GM18507 (cell line): Measurements from ENCODE around the gene SLC35F5.
A peak's percentile ranks its signal among the peaks of the same experiment; 100 is the strongest.
"Not testable (repeated sequence)": the region's sequence is repeated elsewhere in the genome, so short reads cannot be mapped to it uniquely, and the experiment has no call there.

ENCODE experiments used
- DNase-seq: peaks from one replicate; pipeline ENCODE4 v3.0.0; 2011; ENCODE audit warnings: low read depth; ENCODE audit not compliant: insufficient read length; ENCODE audit errors: extremely low spot score
- FAIRE-seq: peaks from 2 replicates; lab custom pipeline; 2011; peaks lifted over from hg19 to GRCh38; lab: Jason Lieb, UNC

SLC35F5 gene, protein sequence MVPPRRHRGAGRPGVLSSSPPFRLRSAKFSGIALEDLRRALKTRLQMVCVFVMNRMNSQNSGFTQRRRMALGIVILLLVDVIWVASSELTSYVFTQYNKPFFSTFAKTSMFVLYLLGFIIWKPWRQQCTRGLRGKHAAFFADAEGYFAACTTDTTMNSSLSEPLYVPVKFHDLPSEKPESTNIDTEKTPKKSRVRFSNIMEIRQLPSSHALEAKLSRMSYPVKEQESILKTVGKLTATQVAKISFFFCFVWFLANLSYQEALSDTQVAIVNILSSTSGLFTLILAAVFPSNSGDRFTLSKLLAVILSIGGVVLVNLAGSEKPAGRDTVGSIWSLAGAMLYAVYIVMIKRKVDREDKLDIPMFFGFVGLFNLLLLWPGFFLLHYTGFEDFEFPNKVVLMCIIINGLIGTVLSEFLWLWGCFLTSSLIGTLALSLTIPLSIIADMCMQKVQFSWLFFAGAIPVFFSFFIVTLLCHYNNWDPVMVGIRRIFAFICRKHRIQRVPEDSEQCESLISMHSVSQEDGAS

DNA sequence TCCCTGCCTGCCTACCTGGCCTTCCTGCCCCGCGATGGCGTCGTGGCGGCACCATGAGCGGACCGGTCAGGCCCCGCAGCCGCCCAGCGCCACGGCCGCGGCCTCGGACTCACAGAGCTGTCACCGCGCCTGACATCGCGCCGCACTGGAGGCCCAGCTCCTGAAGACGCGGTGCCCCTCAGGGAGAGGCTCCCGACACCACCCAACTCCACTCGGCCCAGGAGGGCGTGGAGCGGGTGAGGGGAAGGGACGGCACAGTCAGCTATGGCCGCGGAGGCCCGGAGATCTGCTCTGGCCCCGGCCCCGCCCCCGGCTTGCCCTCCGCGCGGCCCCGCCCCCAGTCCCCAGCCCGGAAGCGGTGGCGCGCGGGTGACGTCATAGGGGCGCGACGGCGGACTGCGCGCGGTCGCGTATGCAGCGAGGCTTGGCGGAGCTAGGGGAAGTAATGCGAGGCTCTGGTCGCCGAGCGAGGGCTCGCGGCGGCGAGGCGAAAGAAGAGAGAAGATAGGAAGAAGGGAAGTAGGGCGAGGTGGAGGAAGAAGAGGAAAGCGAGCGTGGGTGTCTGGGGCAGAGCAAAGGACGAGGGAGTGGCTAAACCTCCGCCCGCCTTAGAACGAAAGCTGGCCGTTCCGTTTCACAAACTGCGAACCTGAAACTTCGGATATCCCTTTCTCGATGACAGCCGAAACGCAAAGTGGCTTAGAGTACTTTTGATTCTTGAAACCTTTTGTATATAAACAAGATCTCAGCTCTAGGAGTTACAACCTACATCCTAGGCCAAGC lies at the start of gene SLC35F5:
Gene SLC35F5, minus strand, starts transcription at position 288 of the 783 bp plus-strand sequence. Its CDS starts 233 bp downstream, at position 55.
- peak; percentile 94 for FAIRE-seq

DNA sequence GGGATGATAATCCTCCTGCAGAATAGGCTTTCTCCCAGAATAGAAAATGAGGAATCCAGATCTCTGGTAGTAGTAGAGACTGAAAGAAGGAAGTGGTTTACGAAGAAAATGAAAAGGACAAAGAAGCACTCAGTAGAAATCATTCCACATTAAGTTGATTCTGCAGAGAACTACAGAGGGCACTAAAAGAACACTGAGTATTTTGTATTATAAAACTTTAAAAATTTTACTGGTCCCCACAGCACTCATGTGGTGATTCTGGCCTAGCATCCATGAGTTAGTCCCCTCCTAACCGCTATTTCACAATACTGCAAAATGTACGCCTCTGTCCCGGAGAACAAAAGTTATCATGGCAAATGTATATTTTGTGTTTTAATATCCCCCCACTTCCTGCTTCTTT lies 42.9 kb upstream of the SLC35F5 start:
- DNase-seq (no peak), FAIRE-seq (no peak)

More for the DNA sequence above, at the start of gene SLC35F5:
- peak; percentile 74 for DNase-seq

DNA sequence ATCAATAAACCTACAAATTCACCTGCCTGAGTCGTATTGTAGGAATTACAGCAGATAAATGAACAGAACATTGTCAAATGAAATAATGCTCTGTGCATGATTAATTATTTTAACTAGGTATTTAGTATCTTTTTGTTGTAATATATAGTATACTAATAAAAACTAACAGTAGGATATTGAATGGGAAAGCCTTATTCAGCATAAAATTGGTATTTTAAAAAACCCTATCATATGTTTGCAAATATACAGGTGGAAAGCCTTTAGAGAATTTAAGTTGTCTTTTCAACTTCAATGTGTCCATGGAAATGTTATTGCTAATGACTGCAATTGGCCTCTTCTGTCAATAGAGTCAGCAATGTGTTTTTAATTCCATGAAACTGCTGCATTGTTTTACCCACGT lies 40.8 kb upstream of the SLC35F5 start:
- FAIRE-seq (no peak), DNase-seq (no peak)

DNA sequence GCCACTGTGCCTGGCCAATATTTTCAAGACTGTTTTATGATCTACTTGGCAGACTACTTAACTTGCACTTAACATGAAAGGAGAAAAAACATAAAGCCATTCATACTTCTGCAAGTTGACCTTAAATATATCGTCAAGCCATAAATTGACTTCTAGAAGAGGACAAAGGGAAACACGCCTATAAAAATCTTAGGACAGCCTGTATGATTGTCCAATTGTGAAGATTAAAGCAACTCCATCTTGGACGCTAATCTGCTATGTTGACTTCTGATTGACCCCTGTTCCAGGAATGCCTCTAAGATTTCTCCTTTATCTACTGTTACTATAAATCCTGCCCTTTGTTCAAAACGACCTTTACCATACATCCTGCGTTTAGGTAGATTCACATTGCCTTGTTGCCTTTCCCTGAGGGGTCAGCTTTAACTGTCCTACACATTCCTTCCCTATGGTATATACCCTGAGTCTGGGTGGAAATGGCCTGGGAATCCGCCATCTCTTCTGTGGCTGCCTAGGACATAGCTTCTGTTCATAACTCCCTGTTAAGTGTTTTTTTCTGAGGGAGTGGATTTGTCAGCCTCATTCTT lies 40.2 kb upstream of the SLC35F5 start:
- FAIRE-seq (no peak), DNase-seq (no peak)

DNA sequence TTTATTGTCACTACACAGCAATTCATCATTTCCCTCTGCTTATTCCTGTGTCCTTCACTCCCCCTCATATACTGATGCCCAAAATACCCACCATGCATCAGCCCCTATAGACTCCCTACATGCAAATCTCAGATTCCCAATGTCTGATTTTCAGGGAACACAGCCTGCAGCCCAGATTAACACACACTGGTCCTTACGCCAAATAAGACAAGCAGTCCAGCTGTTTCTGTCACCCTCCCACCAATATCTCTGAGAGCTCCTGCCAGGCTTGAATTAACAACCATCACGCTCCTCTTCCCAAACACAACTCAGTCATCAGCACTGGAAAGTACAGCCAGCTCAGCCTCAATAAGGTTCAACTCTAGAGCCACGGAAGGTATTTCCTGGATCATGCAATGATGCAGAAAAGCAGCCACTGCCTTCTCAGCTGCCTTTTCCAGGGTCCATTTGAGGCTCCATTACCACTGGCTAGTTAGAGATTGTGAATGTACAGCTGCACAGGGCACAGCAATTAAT lies 39.0 kb upstream of the SLC35F5 start:
- DNase-seq (no peak), FAIRE-seq (no peak)

DNA sequence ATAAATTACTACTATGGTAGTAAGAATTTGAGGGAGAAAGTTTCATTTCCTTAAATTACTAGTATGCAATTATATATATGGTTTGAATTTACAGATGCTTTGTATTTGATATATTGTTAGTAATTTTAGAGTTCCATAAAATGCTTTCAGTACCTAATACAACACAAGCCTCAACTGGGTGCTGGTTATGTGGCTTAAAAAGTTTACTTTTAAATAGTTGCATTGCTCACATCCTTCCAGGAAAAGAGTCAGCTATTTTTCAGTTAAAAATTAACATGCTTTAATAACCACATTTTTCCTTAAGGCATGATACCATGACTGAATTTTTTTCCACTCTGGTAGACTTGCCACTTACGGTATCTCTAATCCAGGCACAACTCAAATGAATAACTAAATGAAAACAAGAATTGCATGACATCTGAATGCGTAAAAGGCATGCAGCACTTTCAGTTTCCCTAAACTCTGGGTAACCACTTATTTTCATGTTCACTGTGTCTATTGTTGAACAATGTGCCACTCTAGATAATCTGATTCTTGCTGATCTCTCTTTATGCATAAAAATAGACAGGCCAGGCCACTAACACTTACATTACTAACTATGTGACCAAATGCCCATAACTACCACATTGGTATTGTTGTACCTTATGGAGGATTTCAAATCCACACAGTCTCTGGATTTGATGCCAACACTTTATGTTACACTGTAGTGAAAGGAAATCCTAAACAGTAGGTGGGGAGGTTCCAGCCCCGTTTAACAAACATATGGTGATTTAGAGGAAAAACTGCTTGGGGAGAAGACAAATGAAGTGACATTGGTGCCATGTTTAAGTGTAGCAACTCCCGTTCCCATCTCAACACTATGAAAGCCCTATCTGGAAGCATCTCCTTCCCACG lies 35.5 kb upstream of the SLC35F5 start:
- peak; percentile 28 for DNase-seq

DNA sequence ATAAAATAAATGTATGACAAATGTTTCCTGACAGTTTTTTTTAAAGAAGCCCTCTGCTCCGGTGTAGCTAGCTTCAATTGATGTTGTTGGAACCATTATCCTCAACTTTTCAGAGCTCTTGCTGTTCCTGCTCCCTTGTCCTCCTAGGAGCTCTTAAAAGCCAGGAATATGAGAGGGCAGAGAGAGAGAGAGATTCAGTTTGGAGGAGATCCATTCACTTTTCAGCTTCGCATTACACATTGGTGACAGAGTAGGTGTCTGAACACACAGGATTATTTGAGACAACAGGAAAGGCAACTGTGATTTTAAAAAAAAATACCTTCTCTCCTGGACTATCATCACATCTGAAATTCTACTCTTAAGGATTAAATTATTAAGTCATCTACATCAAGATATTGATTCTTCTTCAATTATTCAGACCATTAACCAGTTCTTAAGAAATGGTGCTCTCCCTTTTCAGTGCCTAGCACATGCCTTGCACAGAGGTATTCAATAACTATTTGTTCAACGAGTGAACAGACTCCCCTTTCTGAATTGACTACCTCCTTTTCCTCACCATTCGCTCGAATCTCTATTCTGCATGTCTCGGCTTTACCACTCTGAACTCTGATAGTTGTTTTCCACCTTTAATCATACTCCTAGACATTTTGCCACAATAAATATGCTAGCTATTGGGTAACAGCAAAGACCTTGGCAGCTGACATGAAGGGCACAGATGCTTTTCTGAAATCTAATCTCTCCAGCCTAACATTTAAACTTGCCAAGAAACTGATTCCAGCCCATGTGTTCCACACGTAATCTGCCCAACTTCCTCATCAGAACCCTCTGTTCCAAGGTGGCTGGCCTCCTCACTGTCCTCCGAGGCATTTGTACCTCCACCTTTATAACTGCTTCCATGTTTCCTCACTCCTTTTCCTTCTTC lies 28.6 kb upstream of the SLC35F5 start:
- FAIRE-seq: no peak

More for the DNA sequence above, 35.5 kb upstream of the SLC35F5 start:
- FAIRE-seq: peak; percentile 95

DNA sequence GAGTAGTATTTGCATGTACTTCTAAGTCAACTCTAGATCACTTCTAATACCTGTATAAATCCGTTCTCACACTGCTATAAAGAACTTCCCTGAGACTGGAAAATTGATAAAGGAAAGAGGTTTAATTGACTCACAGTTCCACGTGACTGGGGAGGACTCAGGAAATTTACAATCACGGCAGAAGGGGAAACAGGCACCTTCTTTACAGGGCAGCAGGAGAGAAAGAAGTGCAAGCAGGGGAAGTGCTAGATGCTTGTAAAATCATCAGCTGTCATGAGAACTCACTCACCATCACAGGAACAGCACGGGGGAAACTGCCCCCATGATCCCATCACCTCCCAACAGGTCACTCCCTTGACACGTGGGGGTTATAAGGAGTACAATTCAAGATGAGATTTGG lies 24.0 kb upstream of the SLC35F5 start:
- FAIRE-seq: no peak

More for the DNA sequence above, 28.6 kb upstream of the SLC35F5 start:
- DNase-seq: no peak

DNA sequence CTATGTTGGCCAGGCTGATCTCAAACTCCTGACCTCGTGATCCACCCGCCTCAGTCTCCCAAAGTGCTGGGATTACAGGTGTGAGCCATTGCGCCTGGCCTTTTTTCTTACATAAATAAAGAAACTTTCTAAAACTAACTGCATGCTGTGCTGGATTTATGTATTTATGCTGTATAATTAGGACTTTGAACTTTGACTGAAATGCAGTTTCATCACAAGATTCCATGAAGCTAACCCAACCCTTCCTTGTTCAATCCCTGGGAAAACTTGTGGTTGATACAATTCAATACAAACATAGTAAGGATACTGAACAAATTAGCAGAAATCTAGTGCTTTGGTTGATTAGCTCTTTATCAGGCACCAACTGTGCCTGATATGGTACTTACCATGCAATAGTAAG lies 20.9 kb upstream of the SLC35F5 start:
- no peak for FAIRE-seq
- no peak for DNase-seq

More for the DNA sequence above, 24.0 kb upstream of the SLC35F5 start:
- DNase-seq: no peak

DNA sequence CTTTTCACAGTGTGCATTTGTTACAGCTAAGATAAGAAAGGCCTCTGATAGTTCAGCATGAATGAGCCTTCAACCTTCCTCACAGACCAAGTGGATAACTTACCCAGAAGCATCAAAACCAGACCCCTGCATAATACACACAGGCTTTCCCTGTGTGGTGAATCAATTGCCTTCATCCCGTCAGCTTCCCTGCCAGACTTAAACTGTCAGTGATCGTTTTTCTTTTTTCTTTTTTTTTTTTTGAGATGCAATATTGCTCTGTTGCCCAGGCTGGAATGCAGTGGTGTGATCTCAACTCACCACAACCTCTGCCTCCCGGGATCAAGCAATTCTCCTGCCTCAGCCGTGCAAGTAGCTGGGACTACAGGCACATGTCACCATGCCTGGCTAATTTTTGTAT lies 20.5 kb upstream of the SLC35F5 start:
- no peak for DNase-seq
- no peak for FAIRE-seq

DNA sequence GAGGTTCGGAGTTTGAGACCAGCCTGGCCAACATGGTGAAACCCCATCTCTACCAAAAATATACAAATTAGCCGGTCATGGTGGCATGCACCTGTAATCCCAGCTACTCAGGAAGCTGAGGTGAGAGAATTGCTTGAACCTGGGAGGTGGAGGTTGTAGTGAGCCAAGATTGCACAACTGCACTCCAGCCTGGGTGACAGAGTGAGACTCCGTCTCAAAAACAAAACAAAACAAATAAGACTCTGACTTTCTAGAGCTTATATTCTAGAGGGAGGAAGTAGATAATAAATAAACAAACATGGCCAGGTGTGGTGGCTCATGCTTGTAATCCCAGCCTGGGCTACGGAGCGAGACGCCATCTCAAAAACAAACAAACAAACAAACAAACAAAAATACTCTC lies 18.2 kb upstream of the SLC35F5 start:
- not testable (repeated sequence) for FAIRE-seq, DNase-seq

DNA sequence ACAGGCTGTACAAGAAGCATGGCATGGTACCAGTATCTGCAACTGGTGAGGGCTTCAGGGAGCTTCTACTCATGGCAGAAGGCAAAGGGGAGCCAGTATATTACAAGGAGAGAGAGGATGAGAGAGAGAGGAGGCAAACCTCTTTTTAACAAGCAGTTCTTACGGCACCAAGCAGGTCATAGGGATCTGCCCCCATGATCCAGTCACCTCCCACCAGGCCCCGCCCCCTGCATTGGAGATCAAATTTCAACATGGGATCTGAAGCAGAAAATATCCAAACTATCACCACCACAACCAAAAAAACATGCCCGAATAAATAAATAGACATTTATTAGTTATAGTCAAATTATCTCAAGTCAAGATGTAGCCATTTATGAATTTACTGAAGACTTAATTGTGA lies 14.5 kb upstream of the SLC35F5 start:
- no peak for DNase-seq
- no peak for FAIRE-seq

DNA sequence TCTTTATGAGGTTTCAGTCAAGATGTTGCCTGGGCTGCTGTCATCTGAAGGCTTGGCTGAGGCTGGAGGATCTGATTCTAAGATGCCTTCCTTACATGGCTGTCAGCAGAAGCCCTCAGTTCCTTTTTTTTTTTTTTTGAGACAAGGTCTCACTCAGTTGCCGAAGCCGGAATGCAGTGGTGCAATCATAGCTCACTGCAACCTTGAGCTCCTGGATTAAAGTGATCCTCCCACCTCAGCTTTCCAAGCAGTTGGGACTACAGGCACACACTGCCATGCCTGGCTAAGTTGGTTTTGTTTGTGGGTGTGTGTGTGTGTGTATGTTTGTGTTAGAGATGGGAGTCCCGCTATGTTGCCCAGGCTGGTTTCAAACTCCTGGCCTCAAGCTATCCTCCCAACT lies 13.1 kb upstream of the SLC35F5 start:
- no peak for FAIRE-seq
- DNase-seq: no peak

DNA sequence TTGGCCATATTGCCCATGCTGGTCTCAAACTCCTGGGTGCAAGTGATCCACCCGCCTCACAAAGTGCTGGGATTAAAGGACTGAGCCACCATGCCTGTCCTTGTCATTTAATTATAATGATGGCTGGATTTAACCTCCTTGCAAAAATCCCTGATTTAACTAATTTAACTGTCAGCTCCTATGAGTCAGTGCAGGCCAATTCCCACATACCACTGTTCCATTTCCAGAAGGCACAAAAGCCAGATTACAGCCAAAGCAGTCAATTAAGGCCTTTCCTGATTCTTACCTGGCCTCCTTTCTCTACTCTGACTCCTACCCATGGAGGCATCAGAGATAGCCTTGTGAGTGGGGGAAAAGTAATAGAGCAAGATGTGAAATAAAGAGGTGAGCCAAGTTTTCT lies 12.3 kb upstream of the SLC35F5 start:
- DNase-seq: no peak
- FAIRE-seq: no peak

DNA sequence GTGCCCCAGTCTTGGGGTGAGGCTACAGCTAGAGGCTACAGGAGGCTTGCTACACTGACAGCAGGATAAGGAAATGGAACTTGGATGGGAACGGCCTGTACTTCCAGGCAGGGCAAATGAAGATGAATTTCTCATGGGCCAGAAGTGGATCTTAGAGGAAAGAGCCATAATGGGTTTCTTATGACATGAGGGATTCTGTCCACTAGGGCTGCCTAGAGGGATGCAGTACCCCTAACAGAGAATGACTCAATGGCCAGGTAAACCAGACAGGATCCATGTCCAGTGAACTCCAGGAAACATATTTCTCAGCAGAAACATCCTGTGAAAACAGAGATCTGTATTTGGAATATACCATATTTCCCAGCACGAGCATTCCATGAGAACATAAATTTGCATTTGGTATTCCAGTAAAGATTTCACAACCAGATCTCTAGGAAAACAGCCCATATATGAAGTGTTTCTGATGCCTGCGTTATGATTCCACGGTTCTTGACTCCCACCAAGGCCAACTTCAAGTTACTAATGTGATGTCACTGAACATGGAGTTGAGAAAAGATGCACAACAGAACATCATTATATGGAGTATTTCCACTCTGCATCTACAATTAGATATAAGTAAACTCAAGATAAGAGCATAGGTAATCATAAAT lies 11.5 kb upstream of the SLC35F5 start:
- no peak for DNase-seq
- no peak for FAIRE-seq

DNA sequence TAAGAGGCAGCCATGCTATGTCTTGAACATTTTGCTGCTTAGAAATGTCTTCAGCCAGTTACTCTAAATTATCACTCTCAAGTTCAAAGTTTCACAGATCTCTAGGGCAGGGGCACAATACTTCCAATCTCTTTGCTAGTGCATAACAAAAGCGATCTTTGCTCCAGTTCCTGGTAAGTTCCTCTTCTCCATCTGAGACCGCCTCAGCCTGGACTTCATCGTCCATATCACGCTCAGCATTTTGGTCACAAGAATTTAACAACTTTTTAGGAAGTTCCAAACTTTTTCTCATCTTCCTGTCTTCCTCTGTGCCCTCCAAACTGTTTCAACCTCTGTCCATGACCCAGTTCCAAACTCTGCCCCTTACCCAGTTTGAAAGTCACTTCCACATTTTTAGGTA lies 8.8 kb upstream of the SLC35F5 start:
- no peak for DNase-seq
- no peak for FAIRE-seq

DNA sequence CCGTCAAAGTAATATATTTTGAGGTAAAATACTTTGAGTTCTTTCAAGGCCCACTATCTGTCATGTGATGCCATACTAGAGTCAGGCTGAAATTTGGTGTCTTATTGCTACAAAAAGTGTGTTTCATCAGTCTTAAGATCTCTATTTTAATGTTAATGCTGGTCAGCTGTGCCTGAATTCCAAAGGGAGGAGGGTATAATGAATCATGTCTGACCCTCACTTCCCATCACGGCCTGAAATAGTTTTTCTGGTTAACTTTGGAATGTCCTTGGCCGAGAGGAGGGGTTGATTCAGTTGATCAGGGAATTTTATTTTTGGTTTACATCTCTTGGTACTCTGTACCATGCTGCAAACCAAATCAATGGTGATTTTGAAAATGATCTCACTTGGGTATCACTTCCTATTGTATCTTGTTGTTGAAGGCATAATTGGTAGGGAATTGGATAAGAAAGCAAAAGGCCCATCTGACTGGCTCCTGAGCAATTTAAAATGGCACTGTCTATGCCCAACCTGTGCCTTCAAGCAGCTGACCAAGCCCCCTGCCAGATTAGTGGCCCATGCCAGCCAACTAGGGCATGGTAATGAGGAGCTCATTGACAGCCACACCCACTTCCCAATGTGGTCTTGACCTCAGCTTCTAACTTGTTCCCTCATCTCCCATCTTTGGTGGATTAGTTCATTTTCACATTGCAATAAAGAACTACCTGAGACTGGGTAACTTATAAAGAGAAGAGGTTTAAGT lies 6.1 kb upstream of the SLC35F5 start:
- DNase-seq (no peak), FAIRE-seq (no peak)
